Motor neuron (in vitro differentiated cells): ENCODE data around the gene IQCF6. TPM values are rescaled to one million over a fixed set of nuclear protein-coding genes. Genes with fewer than 3 reads are reported as not detected.
"Not testable (repeated sequence)": the region's sequence is repeated elsewhere in the genome, so short reads cannot be mapped to it uniquely, and the experiment has no call there.

Experiments used
- ATAC-seq, 8 experiments: fragments of 200-7000 bp; cut with Tn5 transposase; replicated peaks in 6 of 8; 2 replicates each; pipeline ENCODE4 v1.8.0; 2021; ENCODE audit warnings: mild to moderate bottlenecking in 8 of 8, moderate library complexity in 8 of 8
- H3K27ac ChIP-seq, 2 donors: fragments of 250-450 bp; sonication (Bioruptor Pico); 2 replicates each; pipeline ENCODE4 v1.9.0; 2021; ENCODE audit warnings: antibody characterized with exemption in 2 of 2, mild to moderate bottlenecking in 2 of 2, moderate library complexity in 1 of 2
- H3K4me1 ChIP-seq, 2 donors: fragments of 250-450 bp; sonication (Bioruptor Pico); replicated peaks in 1 of 2; 2 replicates each; pipeline ENCODE4 v1.6.1; 2021; ENCODE audit warnings: antibody characterized with exemption in 2 of 2, mild to moderate bottlenecking in 2 of 2, moderate library complexity in 1 of 2
- H3K4me3 ChIP-seq, 5 donors: fragments of 250-450 bp; sonication (Bioruptor Pico); 2 replicates each; pipeline ENCODE4 v1.9.0; 2021; ENCODE audit warnings: antibody characterized with exemption in 5 of 5, mild to moderate bottlenecking in 5 of 5, moderate library complexity in 4 of 5
- WGBS, 10 experiments: fragments of 450-650 bp; shearing (Covaris generic); methylation state at CpG; one replicate each; pipeline ENCODE4 v1.0.0; 2022; 5-methylcytosine and 5-hydroxymethylcytosine counted together
- in situ Hi-C, 9 experiments: fragments of 400-800 bp; cut with MboI; loops; one replicate each; pipeline ENCODE4 v1.15.0; 2021; ENCODE audit warnings: low sequenced_read_pairs in 9 of 9, low pct_unique_long_range_greater_than_20kb in 2 of 9; ENCODE audit not compliant: unreplicated experiment in 9 of 9
- total RNA-seq, 8 experiments: library from RNA; unstranded; fragments of 300-600 nt; gene quantifications; 2 replicates each; pipeline versions ENCODE4 v1.2.3 to v1.2.4, GENCODE V29; 2022

IQCF6 gene
- total RNA-seq, 8 experiments from 2014 or later = not detected

- H3K4me1 ChIP-seq = peaks cover 12% of the 10 kb centered on the region in 2 donors
- no peak overlapping the region for H3K4me3 ChIP-seq
- in situ Hi-C loops = loop anchor here in 1 of 9 experiments (5.0 kb wide), 1 partner anchor 88 kb away; no protein-coding TSS in a partner anchor
- WGBS, 10 experiments = 0 to 90% (median 5%) methylated on average over 1 to 3 of the region's 3 CpGs; no CpG with 5 or more reads in 2 of the 10 experiments
- no peak overlapping the region for H3K27ac ChIP-seq
- peak; percentile 33 to 94 (median 44) for ATAC-seq
These were observed 21.1 kb upstream of the IQCF6 start for GRCh38 chr3:51799879-51800749.

- no peak overlapping the region for H3K27ac ChIP-seq
- peak in 1 of 8 experiments; percentile 76 for ATAC-seq
- in situ Hi-C loops = no loop called here
- WGBS, 10 experiments = 17 to 47% (median 36%) methylated on average over 1 to 3 of the region's 3 CpGs; no CpG with 5 or more reads in 2 of the 10 experiments
- H3K4me3 ChIP-seq = no peak overlapping the region
- peaks cover 12 to 15% of the 10 kb centered on the region in 2 donors for H3K4me1 ChIP-seq
These were observed 19.4 kb upstream of the IQCF6 start for GRCh38 chr3:51798411-51798963.

DNA sequence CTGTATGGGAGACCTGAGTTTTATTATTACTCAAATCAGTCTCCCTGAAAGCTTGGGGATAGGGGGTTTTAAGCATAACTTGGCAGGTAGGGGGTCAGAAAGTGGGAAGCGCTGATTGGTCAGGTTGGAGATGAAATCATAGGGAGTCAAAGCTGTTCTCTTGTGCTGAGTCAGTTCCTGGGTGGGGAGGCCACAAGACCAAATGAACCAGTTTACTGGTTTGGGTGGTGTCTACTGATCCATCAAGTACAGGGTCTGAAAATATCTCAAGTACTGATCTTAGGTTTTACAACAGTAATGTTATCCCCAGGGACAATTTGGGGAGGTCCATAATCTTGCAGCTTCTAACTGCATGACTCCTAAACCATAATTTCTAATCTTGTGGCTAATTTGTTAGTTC lies 17.8 kb upstream of the IQCF6 start:
- H3K4me3 ChIP-seq = no peak overlapping the region
- 67 to 100% (median 80%) methylated on average over 1 of the region's 1 CpG; no CpG with 5 or more reads in 5 of the 10 experiments for WGBS, 10 experiments
- peak in 2 of 8 experiments; percentile 46 to 59 for ATAC-seq
- in situ Hi-C loops = no loop called here
- H3K4me1 ChIP-seq = peaks cover 5 to 7% of the 10 kb centered on the region in 2 donors
- H3K27ac ChIP-seq = no peak overlapping the region

GRCh38 chr3:51794206-51794605 lies 15.2 kb upstream of the IQCF6 start:
- in situ Hi-C loops = no loop called here
- no peak overlapping the region for H3K4me3 ChIP-seq
- H3K27ac ChIP-seq = no peak overlapping the region
- WGBS, 10 experiments = 0 to 20% methylated on average over 1 to 2 of the region's 2 CpGs; no CpG with 5 or more reads in 8 of the 10 experiments
- peak in 3 of 8 experiments; percentile 24 to 56 (median 45) for ATAC-seq
- H3K4me1 ChIP-seq = peaks cover 0 to 3% of the 10 kb centered on the region in 2 donors

- peaks cover 5 to 7% of the 10 kb centered on the region in 2 donors for H3K4me1 ChIP-seq
- no peak overlapping the region for H3K27ac ChIP-seq
- no peak overlapping the region for H3K4me3 ChIP-seq
- ATAC-seq = no peak
- in situ Hi-C loops = no loop called here
- 27 to 100% (median 70%) methylated on average over 1 to 5 of the region's 7 CpGs; no CpG with 5 or more reads in 4 of the 10 experiments for WGBS, 10 experiments
These were observed 13.2 kb upstream of the IQCF6 start for GRCh38 chr3:51792206-51792605.

GRCh38 chr3:51789437-51789836 lies 10.4 kb upstream of the IQCF6 start:
- 20 to 80% (median 60%) methylated on average over 1 of the region's 1 CpG; no CpG with 5 or more reads in 7 of the 10 experiments for WGBS, 10 experiments
- in situ Hi-C loops = no loop called here
- no peak for ATAC-seq

GRCh38 chr3:51787576-51787975 lies 8.5 kb upstream of the IQCF6 start:
- peaks cover 11 to 19% of the 10 kb centered on the region in 2 donors for H3K4me1 ChIP-seq
- in situ Hi-C loops, H3K27ac ChIP-seq, H3K4me3 ChIP-seq, ATAC-seq: not testable (repeated sequence)

More at GRCh38 chr3:51789437-51789836, 10.4 kb upstream of the IQCF6 start:
- H3K4me1 ChIP-seq = peaks cover 14 to 19% of the 10 kb centered on the region in 2 donors
- H3K4me3 ChIP-seq = no peak overlapping the region
- no peak overlapping the region for H3K27ac ChIP-seq

DNA sequence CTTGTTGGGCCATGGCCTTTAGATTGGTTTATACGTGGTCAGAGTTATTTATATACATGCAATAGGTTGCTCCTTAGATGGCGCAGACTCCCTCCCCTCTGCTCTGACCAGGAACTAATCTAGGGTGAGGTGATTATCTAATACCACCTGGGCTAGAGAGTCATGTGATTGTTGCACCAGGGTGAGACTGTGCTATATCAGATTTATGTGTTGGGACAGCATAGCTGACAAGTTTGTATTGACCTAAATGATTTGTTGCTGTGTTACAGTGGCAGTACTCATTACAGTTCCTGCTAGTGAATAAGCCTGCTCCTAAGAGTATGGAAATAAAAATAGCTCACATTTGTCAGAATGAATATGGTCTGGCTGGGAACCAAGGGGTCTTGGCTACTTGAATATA lies 7.2 kb upstream of the IQCF6 start:
- Histone ChIP-seq H3K4me1 (peaks cover 11 to 19% of the 10 kb centered on the region in 2 donors), H3K27ac (peak overlapping the region in 1 of 2 donors; percentile 5), H3K4me3 (no peak overlapping the region)
- 20 to 100% (median 61%) methylated on average over 1 to 2 of the region's 2 CpGs; no CpG with 5 or more reads in 2 of the 10 experiments for WGBS, 10 experiments
- peak in 5 of 8 experiments; percentile 96 to 98 (median 97) for ATAC-seq
- in situ Hi-C loops = no loop called here

DNA sequence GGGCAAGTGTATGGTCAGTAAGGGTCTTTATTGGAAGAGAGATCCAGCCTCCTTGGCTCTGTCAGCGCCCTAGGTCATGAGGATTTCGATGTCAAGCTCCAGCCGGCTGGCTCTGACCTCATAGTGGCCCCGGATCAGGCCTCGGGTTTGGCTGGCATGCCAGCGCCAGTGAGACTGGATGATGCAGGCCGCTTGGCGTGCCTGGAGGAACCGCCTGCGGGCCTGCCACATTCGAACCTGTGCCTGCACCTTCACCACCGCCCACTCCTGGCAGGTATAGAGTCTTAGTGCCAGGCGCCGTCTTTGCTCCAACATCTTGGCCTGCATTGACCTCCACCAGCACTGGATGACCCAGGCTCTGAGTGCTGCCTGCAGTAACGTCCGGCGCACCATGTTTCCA lies 483 bp downstream of the IQCF6 start:
- Histone ChIP-seq H3K4me3 (no peak overlapping the region), H3K4me1 (no peaks in the 10 kb centered on the region), H3K27ac (no peak overlapping the region)
- WGBS, 10 experiments = 60 to 88% (median 78%) methylated on average over 1 to 10 of the region's 17 CpGs; no CpG with 5 or more reads in 6 of the 10 experiments
- in situ Hi-C loops = no loop called here
- ATAC-seq = no peak

GRCh38 chr3:51777985-51778384 lies 1.1 kb downstream of the IQCF6 start:
- WGBS, 10 experiments = no CpG with 5 or more reads among the region's 3 CpGs
- Histone ChIP-seq H3K4me1 (no peaks in the 10 kb centered on the region), H3K4me3 (no peak overlapping the region), H3K27ac (no peak overlapping the region)
- ATAC-seq = peak in 3 of 8 experiments; percentile 25 to 50 (median 27)
- in situ Hi-C loops = no loop called here

GRCh38 chr3:51773529-51774056 lies 5.4 kb downstream of the IQCF6 start:
- WGBS, 10 experiments = 0 to 73% (median 25%) methylated on average over 1 to 4 of the region's 4 CpGs; no CpG with 5 or more reads in 2 of the 10 experiments
- Histone ChIP-seq H3K4me1 (no peaks in the 10 kb centered on the region), H3K4me3 (no peak overlapping the region), H3K27ac (no peak overlapping the region)
- in situ Hi-C loops = no loop called here
- ATAC-seq = peak in 3 of 8 experiments; percentile 41 to 97 (median 87)

DNA sequence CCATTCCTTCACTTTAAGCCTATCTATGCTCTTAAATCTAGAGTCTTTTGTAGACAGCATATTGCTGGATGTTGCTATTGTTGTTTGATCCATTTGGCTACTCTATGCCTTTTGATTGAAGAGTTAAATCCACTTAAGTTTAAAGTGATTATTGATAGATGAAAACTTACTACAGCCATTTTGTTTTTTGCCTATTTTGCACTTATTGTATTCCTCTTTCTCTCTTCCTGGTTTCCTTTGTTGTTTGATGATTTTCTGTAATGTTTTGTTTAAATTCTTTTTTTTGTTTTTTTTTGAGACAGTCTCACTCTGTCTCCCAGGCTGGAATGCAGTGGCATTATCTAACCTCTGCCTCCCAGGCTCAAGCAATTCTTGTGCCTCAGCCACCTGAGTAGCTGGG lies 19.8 kb downstream of the IQCF6 start:
- Histone ChIP-seq H3K4me1 (no peaks in the 10 kb centered on the region), H3K4me3 (no peak overlapping the region), H3K27ac (no peak overlapping the region)
- no peak for ATAC-seq
- in situ Hi-C loops = no loop called here
